ENCODE results near the gene TMPRSS9. TPM values are rescaled to one million over a fixed set of nuclear protein-coding genes. Genes with fewer than 3 reads are reported as not detected.

TMPRSS9 gene
- total and polyA plus RNA-seq, 11 donors, result 0.09 to 0.19 TPM; not detected in 9

DNA sequence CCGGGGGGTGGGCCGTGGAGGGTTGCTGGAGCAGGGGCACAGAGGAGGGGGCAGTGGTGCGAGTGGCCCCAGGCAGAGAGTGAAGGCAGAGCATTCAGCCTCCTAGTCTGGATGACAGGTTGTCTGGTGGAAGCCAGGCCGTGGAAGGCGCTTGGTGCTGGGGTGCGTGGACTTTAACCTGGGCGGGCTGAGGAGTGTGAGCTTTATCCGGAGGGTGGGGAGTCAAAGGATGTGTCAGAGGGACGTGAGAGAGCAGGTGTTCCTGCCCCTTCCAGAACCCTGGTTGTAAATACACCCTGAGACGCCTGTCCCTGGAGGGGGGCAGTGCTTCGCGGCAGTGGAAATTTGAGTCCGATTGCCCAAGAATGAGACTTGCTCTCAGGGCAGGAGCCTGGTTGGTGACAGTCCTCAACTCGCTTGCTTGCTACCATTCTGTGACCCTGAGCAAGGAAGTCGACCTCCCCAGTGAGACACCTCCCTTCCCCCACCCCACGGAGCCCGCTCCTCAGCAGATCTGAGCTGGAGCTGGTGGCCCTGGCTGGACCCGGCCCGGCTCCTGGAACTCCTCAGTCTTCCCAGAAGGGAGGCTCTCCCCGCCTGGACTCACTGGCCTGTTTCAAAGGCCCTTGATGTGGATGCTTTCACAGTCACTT lies 29.3 kb upstream of the TMPRSS9 start:
- ATAC-seq, result no peak
- 77 to 82% (median 79%) methylated on average over 20 of the region's 20 CpGs for WGBS, 4 donors
- Histone ChIP-seq H3K27ac (no peak overlapping the region), H3K36me3 (peaks cover 0 to 4% (median 0%) of the 10 kb centered on the region in 9 donors), H3K4me3 (no peak overlapping the region), H3K4me1 (peaks cover 5 to 63% (median 46%) of the 10 kb centered on the region in 12 donors), H3K27me3 (no peaks in the 10 kb centered on the region), H3K9me3 (no peaks in the 10 kb centered on the region)
- intact Hi-C loops (cut with DNase I), result no loop called here
- no peak for DNase-seq
- no peak for TF ChIP-seq POLR2A (IDR thresholded peaks at IDR 0.05)
- TF ChIP-seq, protein P1, sequence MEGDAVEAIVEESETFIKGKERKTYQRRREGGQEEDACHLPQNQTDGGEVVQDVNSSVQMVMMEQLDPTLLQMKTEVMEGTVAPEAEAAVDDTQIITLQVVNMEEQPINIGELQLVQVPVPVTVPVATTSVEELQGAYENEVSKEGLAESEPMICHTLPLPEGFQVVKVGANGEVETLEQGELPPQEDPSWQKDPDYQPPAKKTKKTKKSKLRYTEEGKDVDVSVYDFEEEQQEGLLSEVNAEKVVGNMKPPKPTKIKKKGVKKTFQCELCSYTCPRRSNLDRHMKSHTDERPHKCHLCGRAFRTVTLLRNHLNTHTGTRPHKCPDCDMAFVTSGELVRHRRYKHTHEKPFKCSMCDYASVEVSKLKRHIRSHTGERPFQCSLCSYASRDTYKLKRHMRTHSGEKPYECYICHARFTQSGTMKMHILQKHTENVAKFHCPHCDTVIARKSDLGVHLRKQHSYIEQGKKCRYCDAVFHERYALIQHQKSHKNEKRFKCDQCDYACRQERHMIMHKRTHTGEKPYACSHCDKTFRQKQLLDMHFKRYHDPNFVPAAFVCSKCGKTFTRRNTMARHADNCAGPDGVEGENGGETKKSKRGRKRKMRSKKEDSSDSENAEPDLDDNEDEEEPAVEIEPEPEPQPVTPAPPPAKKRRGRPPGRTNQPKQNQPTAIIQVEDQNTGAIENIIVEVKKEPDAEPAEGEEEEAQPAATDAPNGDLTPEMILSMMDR (IDR thresholded peaks at IDR 0.05), result no peak

DNA sequence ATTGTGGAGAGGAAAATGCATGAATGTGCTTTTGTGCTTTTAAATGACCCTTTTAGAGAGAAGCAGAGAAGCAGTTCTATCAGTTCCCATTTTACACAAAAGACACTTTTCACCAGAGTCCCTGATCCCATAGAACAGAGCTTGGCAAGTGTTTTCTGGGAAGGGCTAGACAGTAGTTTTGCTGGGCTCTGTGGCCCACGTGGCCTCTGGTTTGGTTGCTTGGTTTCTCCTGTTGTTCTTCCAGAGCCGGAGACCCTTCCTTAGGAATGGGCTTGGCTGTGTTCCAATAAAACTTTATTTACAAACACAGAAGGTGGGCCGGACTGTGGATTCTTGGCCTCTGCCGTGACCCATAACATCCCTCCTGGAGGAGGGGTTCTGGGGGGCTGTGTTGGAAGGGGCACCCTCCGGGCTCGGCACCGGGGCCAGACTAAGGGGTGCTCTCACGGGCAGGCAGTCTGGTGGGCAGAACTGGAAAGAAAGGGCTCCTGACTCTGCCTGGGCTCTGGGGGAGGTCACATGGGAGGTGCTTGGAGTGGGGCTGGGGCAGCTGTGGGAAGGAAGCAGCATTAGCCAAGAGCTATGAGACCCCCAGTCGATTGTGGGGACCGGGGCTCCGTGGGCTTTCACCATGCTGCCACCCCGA lies 28.3 kb upstream of the TMPRSS9 start:
- H3K4me1 ChIP-seq, result peaks cover 5 to 59% (median 44%) of the 10 kb centered on the region in 12 donors
- H3K4me3 ChIP-seq, result no peak overlapping the region
- peaks cover 0 to 4% (median 0%) of the 10 kb centered on the region in 9 donors for H3K36me3 ChIP-seq
- no peaks in the 10 kb centered on the region for H3K27me3 ChIP-seq
- TF ChIP-seq POLR2A (IDR thresholded peaks at IDR 0.05), result no peak
- TF ChIP-seq, protein P1 (IDR thresholded peaks at IDR 0.05), result no peak
- intact Hi-C loops (cut with DNase I), result no loop called here
- no peaks in the 10 kb centered on the region for H3K9me3 ChIP-seq
- H3K27ac ChIP-seq, result peak overlapping the region in 6 of 12 donors; percentile 14 to 52 (median 37)
- ATAC-seq, result no peak
- no peak for DNase-seq
- 78 to 89% (median 82%) methylated on average over 8 to 12 of the region's 12 CpGs for WGBS, 4 donors

DNA sequence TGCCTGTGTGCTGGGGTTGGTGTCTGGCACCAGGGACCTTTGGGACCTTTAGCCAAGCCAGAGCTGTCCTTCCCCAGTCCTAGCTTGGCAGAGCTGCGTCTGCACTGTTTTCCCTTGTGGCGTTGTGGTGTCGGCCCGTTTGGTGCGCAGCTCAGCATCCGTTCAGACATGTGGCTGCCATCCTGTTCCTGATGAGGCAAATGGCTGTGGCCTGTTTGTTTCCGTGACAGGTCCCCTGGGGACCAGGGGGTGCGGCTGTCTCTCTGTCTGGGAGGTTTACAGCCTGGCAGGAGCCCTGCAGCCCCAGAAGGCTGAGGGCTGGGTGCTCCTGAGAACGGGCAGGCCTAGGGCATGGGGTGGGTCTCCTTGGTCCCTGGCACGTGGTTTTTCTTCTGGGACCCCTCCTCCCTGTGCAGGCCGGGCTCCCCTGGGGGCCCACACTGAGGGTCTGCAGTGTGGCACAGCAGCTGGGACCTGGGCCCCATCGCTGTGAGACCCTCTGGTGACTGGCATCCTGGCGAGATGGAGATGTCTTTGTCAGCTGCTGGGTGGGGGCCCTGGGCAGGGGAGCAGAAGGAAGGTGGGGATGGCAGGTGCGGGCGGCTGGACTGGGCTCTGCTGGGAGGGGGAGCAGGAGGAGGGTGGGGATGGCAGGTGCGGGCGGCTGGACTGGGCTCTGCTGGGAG lies 27.6 kb upstream of the TMPRSS9 start:
- peaks cover 0 to 5% (median 0%) of the 10 kb centered on the region in 9 donors for H3K36me3 ChIP-seq
- intact Hi-C loops (cut with DNase I), result no loop called here
- peak in 1 of 4 donors; percentile 45 for ATAC-seq
- DNase-seq, result peak in 1 of 5 donors; percentile 56
- WGBS, 4 donors, result 43 to 62% (median 52%) methylated on average over 8 to 17 of the region's 17 CpGs
- H3K4me1 ChIP-seq, result peaks cover 2 to 51% (median 40%) of the 10 kb centered on the region in 12 donors
- peak in 1 of 2 donors; percentile 26 for TF ChIP-seq POLR2A (IDR thresholded peaks at IDR 0.05)
- TF ChIP-seq, protein P1 (IDR thresholded peaks at IDR 0.05), result no peak
- no peaks in the 10 kb centered on the region for H3K9me3 ChIP-seq
- H3K27ac ChIP-seq, result peak overlapping the region in 8 of 12 donors; percentile 14 to 52 (median 42)
- H3K27me3 ChIP-seq, result no peaks in the 10 kb centered on the region
- H3K4me3 ChIP-seq, result no peak overlapping the region

All from heart left ventricle (tissue), 16 donors.